MM.1S (cell line): ENCODE data around the gene RGS17.

Experiments
- DNase-seq: peaks from one replicate; pipeline ENCODE4 v3.0.0-alpha.2; 2015
- H2AFZ ChIP-seq: fragments of 300-600 bp; sonication (generic); 2 replicates; pipeline ENCODE4 v1.6.0; 2016; ENCODE audit warnings: antibody characterized with exemption, low read length
- H3F3A ChIP-seq: fragments of 300-600 bp; sonication (generic); 2 replicates; pipeline ENCODE4 v1.6.1; 2016; ENCODE audit warnings: mild to moderate bottlenecking, antibody characterized with exemption, low read length, moderate library complexity, mixed read lengths; ENCODE audit not compliant: insufficient read depth
- H3K27ac ChIP-seq: fragments of 300-600 bp; sonication (generic); 2 replicates; pipeline ENCODE4 v1.5.1; 2016; ENCODE audit warnings: mild to moderate bottlenecking, low read length
- H3K27me3 ChIP-seq: fragments of 300-600 bp; sonication (generic); replicated peaks from 2 replicates; pipeline ENCODE4 v1.6.0; 2016; ENCODE audit warnings: low read length; ENCODE audit not compliant: insufficient read depth
- H3K36me3 ChIP-seq: fragments of 300-600 bp; sonication (generic); replicated peaks from 2 replicates; pipeline ENCODE4 v1.6.1; 2016; ENCODE audit warnings: mild to moderate bottlenecking, low read length, mixed read lengths; ENCODE audit not compliant: insufficient read depth
- H3K4me1 ChIP-seq: fragments of 300-600 bp; sonication (generic); 2 replicates; pipeline ENCODE4 v1.6.1; 2016; ENCODE audit warnings: low read length, mixed read lengths
- H3K4me2 ChIP-seq: fragments of 300-600 bp; sonication (generic); 2 replicates; pipeline ENCODE4 v1.6.0; 2016; ENCODE audit warnings: low read depth, low read length
- H3K4me3 ChIP-seq: fragments of 300-600 bp; sonication (generic); 2 replicates; pipeline ENCODE4 v1.5.1; 2016; ENCODE audit warnings: low read length, mixed read lengths
- H3K79me2 ChIP-seq: fragments of 300-600 bp; sonication (generic); 2 replicates; pipeline ENCODE4 v1.6.1; 2016; ENCODE audit warnings: mixed run types, low read length, mixed read lengths
- H3K9ac ChIP-seq: fragments of 300-600 bp; sonication (generic); 2 replicates; pipeline ENCODE4 v1.6.1; 2016; ENCODE audit warnings: low read length, mixed read lengths
- H3K9me2 ChIP-seq: fragments of 300-600 bp; sonication (generic); replicated peaks from 2 replicates; pipeline ENCODE4 v1.6.1; 2016; ENCODE audit warnings: mild to moderate bottlenecking, low read length, mixed read lengths; ENCODE audit not compliant: insufficient read depth
- H3K9me3 ChIP-seq: fragments of 300-600 bp; sonication (generic); replicated peaks from 2 replicates; pipeline ENCODE4 v1.6.1; 2016; ENCODE audit warnings: mild to moderate bottlenecking, low read length, mixed read lengths; ENCODE audit not compliant: insufficient read depth
- H4K20me1 ChIP-seq: fragments of 300-600 bp; sonication (generic); 2 replicates; pipeline ENCODE4 v1.6.1; 2016; ENCODE audit warnings: mild to moderate bottlenecking, low read length, moderate library complexity, mixed read lengths; ENCODE audit not compliant: insufficient read depth
- EZH2 ChIP-seq: fragments of 300-600 bp; sonication (generic); optimal IDR thresholded peaks from 2 replicates; pipeline ENCODE3; 2017; ENCODE audit warnings: low read depth, mild to moderate bottlenecking, antibody characterized with exemption, low read length, mixed read lengths
- EZH2phosphoT487 ChIP-seq: fragments of 300-600 bp; sonication (generic); IDR thresholded peaks from 2 replicates; pipeline ENCODE4 v1.6.1; 2018; ENCODE audit warnings: antibody characterized with exemption, low read length
- TF ChIP-seq, protein P1 (sequence below): fragments of 300-600 bp; sonication (generic); IDR thresholded peaks from 2 replicates; pipeline ENCODE4 v1.5.1; 2016; ENCODE audit warnings: antibody characterized with exemption, low read length, mixed read lengths

The RGS17 gene

DNA sequence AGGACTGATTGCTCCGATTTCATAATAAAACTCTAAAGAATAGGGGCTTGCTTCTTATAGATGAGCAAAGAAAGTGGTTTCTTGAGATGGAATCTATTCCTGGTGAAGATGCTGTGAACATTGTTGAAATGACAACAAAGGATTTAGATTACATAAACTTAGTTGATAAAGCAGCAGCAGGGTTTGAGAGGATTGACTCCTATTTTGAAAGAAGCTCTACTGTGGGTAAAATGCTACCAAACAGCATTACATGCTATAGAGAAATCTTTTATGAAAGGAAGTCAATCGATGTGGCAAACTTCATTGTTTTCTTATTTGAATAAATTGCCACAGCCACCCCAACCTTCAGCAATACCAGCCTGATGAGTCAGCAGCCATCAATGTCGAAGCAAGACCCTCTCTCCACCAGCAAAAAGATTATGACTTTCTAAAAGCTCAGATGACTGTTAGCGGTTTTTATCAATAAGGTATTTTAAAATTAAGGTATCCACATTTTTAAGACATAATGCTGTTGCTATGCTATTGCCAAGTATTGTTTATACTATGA, 115.9 kb downstream of the RGS17 start:
- Histone ChIP-seq H3K9me2 (no peaks in the 10 kb centered on the region), H3K27ac (no peak overlapping the region), H3K9ac (no peak overlapping the region), H4K20me1 (no peaks in the 10 kb centered on the region), H3K9me3 (no peaks in the 10 kb centered on the region), H3K4me1 (no peaks in the 10 kb centered on the region), H3K4me3 (no peak overlapping the region), H3K79me2 (no peaks in the 10 kb centered on the region), H3K36me3 (no peaks in the 10 kb centered on the region), H3K27me3 (no peaks in the 10 kb centered on the region), H3K4me2 (no peak overlapping the region), H3F3A (no peaks in the 10 kb centered on the region), H2AFZ (no peak overlapping the region)
- TF ChIP-seq, protein P1, sequence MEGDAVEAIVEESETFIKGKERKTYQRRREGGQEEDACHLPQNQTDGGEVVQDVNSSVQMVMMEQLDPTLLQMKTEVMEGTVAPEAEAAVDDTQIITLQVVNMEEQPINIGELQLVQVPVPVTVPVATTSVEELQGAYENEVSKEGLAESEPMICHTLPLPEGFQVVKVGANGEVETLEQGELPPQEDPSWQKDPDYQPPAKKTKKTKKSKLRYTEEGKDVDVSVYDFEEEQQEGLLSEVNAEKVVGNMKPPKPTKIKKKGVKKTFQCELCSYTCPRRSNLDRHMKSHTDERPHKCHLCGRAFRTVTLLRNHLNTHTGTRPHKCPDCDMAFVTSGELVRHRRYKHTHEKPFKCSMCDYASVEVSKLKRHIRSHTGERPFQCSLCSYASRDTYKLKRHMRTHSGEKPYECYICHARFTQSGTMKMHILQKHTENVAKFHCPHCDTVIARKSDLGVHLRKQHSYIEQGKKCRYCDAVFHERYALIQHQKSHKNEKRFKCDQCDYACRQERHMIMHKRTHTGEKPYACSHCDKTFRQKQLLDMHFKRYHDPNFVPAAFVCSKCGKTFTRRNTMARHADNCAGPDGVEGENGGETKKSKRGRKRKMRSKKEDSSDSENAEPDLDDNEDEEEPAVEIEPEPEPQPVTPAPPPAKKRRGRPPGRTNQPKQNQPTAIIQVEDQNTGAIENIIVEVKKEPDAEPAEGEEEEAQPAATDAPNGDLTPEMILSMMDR: no peak
- no peak for TF ChIP-seq EZH2
- no peak for TF ChIP-seq EZH2phosphoT487
- DNase-seq: no peak

DNA sequence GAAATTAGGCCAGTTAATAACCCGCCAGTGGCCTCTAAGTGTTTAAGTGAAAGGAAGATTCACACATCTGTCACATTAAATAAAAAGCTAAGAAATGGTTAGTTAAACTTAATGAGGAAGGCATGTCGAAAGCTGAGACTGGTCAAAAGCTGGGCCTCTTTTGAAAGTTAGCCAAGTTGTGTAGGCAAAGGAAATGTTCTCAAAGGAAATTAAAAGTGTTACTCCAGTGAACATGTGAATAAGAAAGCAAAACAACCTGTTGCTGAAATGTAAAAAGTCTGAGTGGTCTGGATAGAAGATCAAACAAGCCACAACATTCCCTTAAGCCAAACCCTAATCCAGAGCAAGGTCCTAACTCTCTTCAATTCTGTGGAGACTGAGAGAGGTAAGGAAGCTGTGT, 117.6 kb downstream of the RGS17 start:
- Histone ChIP-seq H3K4me3 (no peak overlapping the region), H3K27me3 (no peaks in the 10 kb centered on the region), H3K4me1 (no peaks in the 10 kb centered on the region), H3K4me2 (no peak overlapping the region), H3K9ac (no peak overlapping the region), H3K36me3 (no peaks in the 10 kb centered on the region), H3K9me3 (no peaks in the 10 kb centered on the region), H3K79me2 (no peaks in the 10 kb centered on the region), H3K9me2 (no peaks in the 10 kb centered on the region), H3F3A (no peaks in the 10 kb centered on the region), H4K20me1 (no peaks in the 10 kb centered on the region), H3K27ac (no peak overlapping the region), H2AFZ (no peak overlapping the region)
- TF ChIP-seq, protein P1: no peak
- TF ChIP-seq EZH2phosphoT487 (no peak), EZH2 (no peak)
- no peak for DNase-seq

DNA sequence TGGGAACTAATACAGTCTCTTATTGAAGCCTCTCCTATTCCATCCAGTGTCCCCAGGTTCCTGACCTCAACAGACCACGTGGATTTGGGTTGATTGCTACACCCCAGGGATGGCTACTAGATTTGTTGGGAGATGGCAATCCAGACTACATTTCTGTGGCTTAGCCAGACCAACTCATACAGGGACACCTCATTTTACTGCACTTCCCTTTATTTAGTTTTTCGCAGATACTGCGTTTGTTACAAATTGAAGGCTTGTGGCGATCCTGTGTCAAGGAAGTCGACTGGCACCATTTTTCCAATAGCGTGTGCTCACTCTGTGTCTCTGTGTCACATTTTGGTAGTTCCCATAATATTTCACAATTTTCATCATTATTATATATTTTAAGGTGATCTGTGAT, 118.2 kb downstream of the RGS17 start:
- no peak overlapping the region for H2AFZ ChIP-seq
- H3F3A ChIP-seq: no peaks in the 10 kb centered on the region
- no peak overlapping the region for H3K27ac ChIP-seq
- DNase-seq: no peak
- no peak overlapping the region for H3K4me3 ChIP-seq
- no peaks in the 10 kb centered on the region for H3K4me1 ChIP-seq
- no peaks in the 10 kb centered on the region for H3K36me3 ChIP-seq
- no peaks in the 10 kb centered on the region for H3K9me3 ChIP-seq
- no peaks in the 10 kb centered on the region for H3K9me2 ChIP-seq
- no peaks in the 10 kb centered on the region for H3K79me2 ChIP-seq
- H3K9ac ChIP-seq: no peak overlapping the region
- H3K27me3 ChIP-seq: no peaks in the 10 kb centered on the region
- no peaks in the 10 kb centered on the region for H4K20me1 ChIP-seq
- TF ChIP-seq EZH2phosphoT487 (no peak), EZH2 (no peak)
- TF ChIP-seq, protein P1: no peak
- H3K4me2 ChIP-seq: no peak overlapping the region
